KG1 (cell line): Measurements from ENCODE around the gene STH.
"Not testable (repeated sequence)": the region's sequence is repeated elsewhere in the genome, so short reads cannot be mapped to it uniquely, and the experiment has no call there.

Experiments
- DNase-seq: peaks from one replicate; lab custom pipeline; 2025; lab: John Stamatoyannopoulos, UW

The STH gene

GRCh38 chr17:45998987-45999899 lies at the start of gene STH:
Gene STH, plus strand, starts transcription at chr17:45999250. Its CDS starts 30 bp downstream, at chr17:45999280.
- no peak for DNase-seq

GRCh38 chr17:45949755-45950320 lies 49.2 kb upstream of the STH start:
- DNase-seq: no peak

- no peak for DNase-seq
These were observed 48.2 kb upstream of the STH start for GRCh38 chr17:45950888-45951287.

GRCh38 chr17:45951403-45951802 lies 47.6 kb upstream of the STH start:
- DNase-seq: no peak

- no peak for DNase-seq
These were observed 47.1 kb upstream of the STH start for GRCh38 chr17:45951941-45952340.

- no peak for DNase-seq
These were observed 46.2 kb upstream of the STH start for GRCh38 chr17:45952814-45953320.

- no peak for DNase-seq
These were observed 45.5 kb upstream of the STH start for GRCh38 chr17:45953561-45953960.

- DNase-seq: no peak
These were observed 44.1 kb upstream of the STH start for GRCh38 chr17:45954914-45955313.

GRCh38 chr17:45955326-45955725 lies 43.7 kb upstream of the STH start:
- DNase-seq: no peak

GRCh38 chr17:45956090-45956489 lies 43.0 kb upstream of the STH start:
- no peak for DNase-seq

- DNase-seq: not testable (repeated sequence)
These were observed 42.3 kb upstream of the STH start for GRCh38 chr17:45956746-45957145.

GRCh38 chr17:45958307-45958706 lies 40.7 kb upstream of the STH start:
- DNase-seq: no peak

GRCh38 chr17:45958994-45959665 lies 39.9 kb upstream of the STH start:
- DNase-seq: no peak

GRCh38 chr17:45960311-45960710 lies 38.7 kb upstream of the STH start:
- DNase-seq: no peak

- no peak for DNase-seq
These were observed 37.8 kb upstream of the STH start for GRCh38 chr17:45961206-45961605.

GRCh38 chr17:45962221-45962972 lies 36.7 kb upstream of the STH start:
- no peak for DNase-seq

- no peak for DNase-seq
These were observed 35.8 kb upstream of the STH start for GRCh38 chr17:45963283-45963682.

- no peak for DNase-seq
These were observed 35.2 kb upstream of the STH start for GRCh38 chr17:45963889-45964288.

- no peak for DNase-seq
These were observed 34.4 kb upstream of the STH start for GRCh38 chr17:45964634-45965033.

GRCh38 chr17:45965812-45966211 lies 33.2 kb upstream of the STH start:
- no peak for DNase-seq

- DNase-seq: no peak
These were observed 32.3 kb upstream of the STH start for GRCh38 chr17:45966606-45967280.
